RPMI7951 (cell line): Measurements from ENCODE around the gene TRAM1L1. TPM values are rescaled to one million over a fixed set of nuclear protein-coding genes. Genes with fewer than 3 reads are reported as not detected.

ENCODE experiments used
- DNase-seq: peaks from one replicate; pipeline ENCODE4 v3.0.0-alpha.2; 2012; ENCODE audit warnings: low read depth
- total RNA-seq: library from RNA; depleted of rRNA; stranded (reverse); fragments of >200 nt; shearing (Covaris generic); gene quantifications from 2 replicates; pipeline ENCODE4 v1.2.3, GENCODE V29; 2014; rRNA removed

TRAM1L1 gene
- 2.1 and 3.5 TPM in 2 replicates for total RNA-seq

DNA sequence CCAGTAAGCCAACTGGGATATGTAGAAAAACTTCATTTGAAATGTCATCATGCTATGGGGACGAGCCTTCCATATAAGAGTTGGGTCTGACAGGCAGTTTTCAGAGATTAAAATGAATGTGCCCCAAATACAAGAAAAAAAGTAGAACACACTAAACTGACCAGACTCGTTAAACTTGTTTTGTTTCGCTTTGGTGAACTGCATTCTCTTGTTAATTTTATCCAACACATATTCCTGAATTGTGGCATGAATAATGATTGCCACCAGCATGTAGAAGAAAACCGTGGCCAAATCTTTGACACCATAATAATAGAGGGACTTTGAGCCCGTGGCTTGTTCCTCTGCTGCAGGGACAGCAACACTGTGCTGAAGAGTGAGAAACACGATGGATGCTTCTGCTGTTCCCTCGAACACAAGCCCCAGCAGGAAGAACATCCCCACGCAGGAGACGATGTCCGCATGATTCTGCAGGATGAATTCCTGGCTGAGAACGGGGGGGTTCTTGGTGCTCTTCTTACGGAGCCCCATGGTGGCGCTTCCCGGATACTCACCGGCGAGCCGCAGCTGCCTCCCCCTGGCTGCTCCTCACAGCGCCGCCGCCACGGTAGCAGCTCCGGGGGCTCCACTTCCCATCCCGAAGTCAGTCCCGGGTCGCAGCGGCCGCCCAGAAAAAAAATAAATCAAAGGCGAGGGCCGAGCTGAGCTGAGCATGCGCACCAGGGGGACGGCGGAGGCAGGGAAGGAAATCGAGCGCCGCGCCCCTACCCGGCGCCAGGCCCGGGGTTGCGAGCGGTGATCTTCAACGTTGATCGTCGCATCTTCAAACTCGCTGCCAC lies at the start of gene TRAM1L1:
TSS of gene TRAM1L1 (minus strand) at position 711 of the 836 bp plus-strand sequence. CDS start at position 528, 183 bp downstream.
- DNase-seq = peak; percentile 63

DNA sequence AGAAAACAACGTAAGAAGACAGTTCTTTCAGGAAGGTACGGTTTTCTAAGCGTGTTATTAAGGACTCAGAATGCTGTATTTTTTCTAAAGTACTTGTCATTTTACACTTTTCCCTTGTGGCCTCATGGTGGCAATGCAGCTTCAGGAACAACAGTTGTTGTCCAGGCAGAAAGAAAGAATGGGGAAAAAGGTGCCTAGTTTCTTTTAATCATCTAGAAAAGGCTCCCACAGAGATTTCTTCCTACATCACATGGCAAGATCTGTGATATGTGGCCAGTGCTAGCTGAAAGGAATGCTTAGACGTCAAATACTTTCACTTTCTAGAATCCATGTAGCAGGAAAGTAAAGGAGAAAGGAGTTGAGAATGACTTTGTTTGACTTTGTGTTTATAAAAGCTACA lies 49.0 kb upstream of the TRAM1L1 start:
- DNase-seq = peak; percentile 77

DNA sequence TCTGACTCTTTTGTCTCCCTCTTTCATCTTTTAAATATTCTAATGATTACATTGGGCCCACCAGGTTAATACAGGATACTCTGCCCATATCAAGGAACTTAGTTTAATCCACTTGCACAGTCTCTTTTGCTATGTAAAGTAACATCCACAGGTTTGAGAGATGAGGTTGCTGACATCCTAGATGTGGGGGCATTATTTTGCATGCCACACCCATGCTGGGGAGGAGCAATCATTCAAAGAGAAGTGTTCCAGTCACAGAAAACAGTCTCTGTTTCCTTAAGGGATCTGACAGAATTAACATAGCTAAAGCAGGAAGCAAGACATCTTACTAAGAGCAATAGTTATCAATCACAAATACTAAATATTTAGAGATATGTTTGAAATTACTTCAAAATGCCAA lies 11.5 kb upstream of the TRAM1L1 start:
- DNase-seq = peak; percentile 4

DNA sequence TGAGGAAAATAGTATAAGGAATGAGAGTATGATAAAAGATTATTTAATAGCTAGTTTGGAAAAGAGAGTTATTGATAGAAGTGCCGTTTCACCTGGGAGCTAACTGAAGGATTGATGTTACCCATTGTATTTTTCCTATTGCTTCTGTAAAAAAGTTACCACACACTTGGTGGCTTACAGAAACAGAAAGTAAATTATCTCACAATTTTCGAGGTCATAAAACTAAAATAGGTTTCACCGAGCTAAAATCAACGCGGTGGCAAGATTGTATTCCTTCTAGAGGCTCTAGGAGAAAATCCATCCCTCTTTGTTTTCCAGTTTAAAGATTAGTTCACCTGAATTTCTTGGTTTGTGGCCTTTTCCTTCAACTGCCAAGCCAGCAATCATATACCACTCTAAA lies 11.1 kb upstream of the TRAM1L1 start:
- no peak for DNase-seq

DNA sequence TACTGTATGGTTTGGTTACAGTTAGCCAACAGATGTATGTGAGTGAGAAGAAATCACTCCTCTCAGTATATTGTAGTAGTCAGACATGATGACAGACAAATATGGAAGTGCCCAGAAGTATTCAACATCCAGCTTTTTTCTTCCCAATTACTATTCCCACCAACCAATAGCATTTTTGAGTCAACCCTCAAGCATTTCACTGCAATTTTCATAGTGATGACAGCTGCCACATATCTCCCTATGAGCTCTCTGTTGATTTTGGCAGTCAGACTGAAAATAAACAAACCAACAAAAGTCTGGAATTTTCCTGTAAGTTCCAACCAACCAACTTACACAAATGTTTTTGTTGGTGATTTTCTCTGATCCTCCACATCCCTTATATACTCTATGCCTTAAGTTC lies 8.2 kb upstream of the TRAM1L1 start:
- no peak for DNase-seq

DNA sequence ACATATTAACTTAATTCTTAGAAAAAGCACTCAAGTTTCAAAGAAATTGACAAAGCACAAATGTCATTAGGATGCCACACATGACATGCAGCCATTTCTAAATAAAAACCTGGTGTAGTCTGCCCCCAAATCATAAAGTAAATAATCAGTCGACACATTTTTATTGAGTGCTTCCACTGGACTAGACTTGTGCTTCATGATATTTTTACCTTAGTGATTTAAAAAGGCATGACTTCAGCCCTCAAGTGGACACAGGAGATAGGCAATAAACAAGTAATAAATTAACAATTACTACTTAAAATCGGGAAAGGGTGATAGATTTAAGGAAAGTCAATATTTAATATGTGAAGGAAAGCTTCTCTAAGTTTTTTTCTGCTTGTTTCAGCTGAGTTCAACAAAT lies 7.6 kb downstream of the TRAM1L1 start:
- no peak for DNase-seq

DNA sequence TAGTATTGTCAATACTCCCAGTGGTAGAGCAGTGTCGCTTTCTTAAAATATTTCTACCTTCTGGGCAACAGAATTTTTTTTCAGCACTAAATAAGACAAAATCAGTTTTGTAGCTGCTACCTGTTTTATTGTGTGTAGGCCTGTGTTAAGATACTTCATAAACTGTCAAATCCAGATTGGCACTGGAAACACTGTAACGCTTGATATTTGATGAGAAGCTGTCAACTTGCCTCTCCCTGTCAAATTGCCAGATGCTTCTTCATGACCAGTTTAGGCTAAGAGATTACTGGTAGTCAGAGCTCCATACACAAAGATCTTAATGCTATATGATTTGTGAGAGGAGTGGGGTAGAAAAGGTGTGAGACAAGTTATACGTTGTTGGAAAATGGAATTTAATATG lies 17.3 kb downstream of the TRAM1L1 start:
- no peak for DNase-seq

DNA sequence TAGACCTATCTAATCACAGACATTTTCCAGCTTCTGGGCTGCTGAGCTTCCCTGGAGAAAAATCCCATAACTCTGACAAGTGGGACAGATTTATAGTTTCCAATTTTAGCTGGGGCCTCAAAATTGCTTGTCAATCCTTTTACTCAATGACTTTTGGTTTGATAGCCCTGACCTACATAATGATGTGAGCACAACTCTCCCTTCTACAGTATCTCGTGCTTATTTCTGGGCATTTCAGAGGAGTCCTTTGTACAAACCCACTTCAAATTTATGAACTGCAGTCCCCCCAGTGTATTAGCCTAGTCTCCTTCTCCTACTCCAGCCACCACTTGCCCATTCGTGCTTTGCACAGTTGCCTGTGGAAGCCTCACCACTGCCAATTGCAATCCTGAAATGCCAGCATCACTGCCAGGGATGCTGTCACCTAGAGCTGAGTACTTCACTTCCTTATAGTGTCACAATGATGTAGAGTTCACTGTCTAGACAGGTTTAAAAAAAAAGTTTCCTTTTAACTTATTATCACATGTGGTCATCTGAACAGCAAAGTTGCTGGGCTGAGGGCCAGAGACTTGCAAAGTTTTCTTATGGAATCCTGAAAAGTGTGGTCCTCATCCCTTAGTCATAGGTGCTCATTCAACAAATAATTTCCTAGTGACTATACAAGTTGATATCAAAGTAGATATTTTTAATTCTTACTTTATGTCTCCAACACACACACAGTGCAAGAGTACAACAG lies 21.2 kb downstream of the TRAM1L1 start:
- DNase-seq = no peak

DNA sequence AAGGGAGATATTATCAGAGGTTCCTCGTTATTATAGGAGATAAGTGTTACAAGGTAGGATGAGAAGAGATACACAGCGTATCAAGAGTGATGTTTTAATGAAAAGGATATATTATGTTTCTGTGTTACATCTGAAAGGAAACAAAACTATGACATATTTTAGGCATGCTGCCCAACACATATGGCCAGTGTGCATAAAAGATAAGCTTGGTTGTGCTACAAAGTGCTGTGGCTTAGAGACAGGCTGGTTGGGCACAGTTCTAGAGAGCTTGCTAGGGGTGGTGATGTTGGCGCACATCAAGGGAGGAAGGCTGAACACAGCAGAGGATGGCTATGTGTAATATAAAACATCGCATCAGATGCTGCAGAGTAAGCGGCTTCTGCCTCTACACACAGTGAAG lies 42.4 kb downstream of the TRAM1L1 start:
- no peak for DNase-seq
